HCT116 (cell line): ENCODE results near the gene LSP1. TPM values are rescaled to one million over a fixed set of nuclear protein-coding genes. Genes with fewer than 3 reads are reported as not detected.

Source experiments
- ATAC-seq: fragments of 200-7000 bp; cut with Tn5 transposase; 2 replicates; pipeline ENCODE4 v1.9.1; 2020; ENCODE audit warnings: mild to moderate bottlenecking, moderate library complexity
- BruUV-seq: library from RNA; stranded (reverse); fragments of 400-500 nt; replicated peaks from 2 replicates; lab custom pipeline; 2021; lab: Mats Ljungman, UMichigan
- CTCF ChIA-PET: fragments of 300-600 bp; sonication (Branson Sonifier 250); formaldehyde crosslinking; loops from one replicate; lab custom pipeline; 2021; ENCODE audit warnings: antibody characterized with exemption; lab: Charles Lee
- POLR2A ChIA-PET: fragments of 300-600, 350-600 bp; sonication (Branson Sonifier 250); formaldehyde crosslinking; loops from one replicate; lab custom pipeline; 2021; ENCODE audit warnings: antibody characterized with exemption; lab: Charles Lee
- RAD21 ChIA-PET, 2 experiments: fragments of 300-600 bp; sonication (Branson Sonifier 250); formaldehyde crosslinking; loops; one replicate each; lab custom pipeline; 2023; ENCODE audit warnings: low total read pairs in 2 of 2; ENCODE audit not compliant: uncharacterized antibody in 2 of 2, unreplicated experiment in 2 of 2, low non-redundant PET in 1 of 2; lab: Charles Lee
- DNase-seq: peaks from one replicate; pipeline ENCODE4 v3.0.0-alpha.2; 2010; ENCODE audit warnings: low read depth, low spot score
- H2AFZ ChIP-seq: fragments of 200-600 bp; shearing (Covaris generic), sonication (generic); 2 replicates; pipeline ENCODE4 v1.6.1; 2017; ENCODE audit warnings: low read depth, mixed run types, mixed read lengths, antibody characterized with exemption, low read length; ENCODE audit not compliant: poor library complexity, severe bottlenecking
- H3K27ac ChIP-seq: 2 replicates; pipeline ENCODE4 v1.5.1; 2012; ENCODE audit warnings: low read depth, low read length
- H3K27me3 ChIP-seq: fragments of 200-600 bp; sonication (generic); 2 replicates; pipeline ENCODE4 v1.6.1; 2016; ENCODE audit warnings: mixed run types, low read length, mixed read lengths; ENCODE audit not compliant: insufficient read depth
- H3K36me3 ChIP-seq, 2 experiments: fragments of 200-500 bp in 1 of 2; fragments of 200-600 bp in 1 of 2; sonication (Bioruptor generic) in 1 of 2; sonication (generic) in 1 of 2; 2 replicates each; pipeline versions ENCODE4 v1.5.1 to v1.6.1; 2014 to 2016; ENCODE audit warnings: low read length in 2 of 2, inconsistent platforms in 1 of 2, mixed read lengths in 1 of 2, mixed run types in 1 of 2; ENCODE audit not compliant: insufficient read depth in 2 of 2, control insufficient read depth in 1 of 2
- H3K4me1 ChIP-seq, 2 experiments: fragments of 200-600 bp in 1 of 2; sonication (generic) in 1 of 2; 2 replicates each; pipeline versions ENCODE4 v1.5.1 to v1.6.1; 2012 to 2017; ENCODE audit warnings: low read length in 2 of 2, inconsistent platforms in 1 of 2, mild to moderate bottlenecking in 1 of 2, mixed read lengths in 1 of 2, mixed run types in 1 of 2, moderate library complexity in 1 of 2; ENCODE audit not compliant: insufficient read depth in 2 of 2, control insufficient read depth in 1 of 2
- H3K4me2 ChIP-seq: fragments of 200-600 bp; sonication (generic); 2 replicates; pipeline ENCODE4 v1.6.1; 2017; ENCODE audit warnings: mixed run types, low read length, mixed read lengths
- H3K4me3 ChIP-seq, 2 experiments: fragments of 200-600 bp in 1 of 2; sonication (generic) in 1 of 2; replicated peaks in 1 of 2; 2 replicates each; pipeline ENCODE4 v1.5.1; 2011 to 2016; ENCODE audit warnings: low read length in 2 of 2, control low read depth in 1 of 2, low read depth in 1 of 2, mild to moderate bottlenecking in 1 of 2, mixed read lengths in 1 of 2, mixed run types in 1 of 2
- H3K79me2 ChIP-seq: fragments of 200-600 bp; sonication (generic); 2 replicates; pipeline ENCODE4 v1.6.1; 2017; ENCODE audit warnings: mild to moderate bottlenecking, mixed run types, low read length, moderate library complexity, mixed read lengths; ENCODE audit not compliant: insufficient read depth
- H3K9ac ChIP-seq: fragments of 200-600 bp; sonication (generic); 2 replicates; pipeline ENCODE4 v1.6.1; 2016; ENCODE audit warnings: low read length, mixed read lengths
- H3K9me2 ChIP-seq: fragments of 200-600 bp; sonication (generic), shearing (Covaris generic); 2 replicates; pipeline ENCODE4 v1.6.1; 2017; ENCODE audit warnings: mixed run types, mild to moderate bottlenecking, moderate library complexity; ENCODE audit not compliant: insufficient read depth
- H3K9me3 ChIP-seq, 2 experiments: fragments of 200-500 bp in 1 of 2; fragments of 200-600 bp in 1 of 2; sonication (Bioruptor generic) in 1 of 2; sonication (generic) in 1 of 2; 2 replicates each; pipeline ENCODE4 v1.6.1; 2014 to 2017; ENCODE audit warnings: low read length in 2 of 2, mixed read lengths in 2 of 2, inconsistent platforms in 1 of 2, low read depth in 1 of 2, mild to moderate bottlenecking in 1 of 2, mixed run types in 1 of 2, moderate library complexity in 1 of 2; ENCODE audit not compliant: control insufficient read depth in 1 of 2, insufficient read depth in 1 of 2
- H4K20me1 ChIP-seq: fragments of 200-600 bp; sonication (generic), shearing (Covaris generic); 2 replicates; pipeline ENCODE4 v1.6.1; 2017; ENCODE audit warnings: mixed run types, mild to moderate bottlenecking, moderate library complexity; ENCODE audit not compliant: insufficient read depth
- FOSL1 ChIP-seq: IDR thresholded peaks from 2 replicates; pipeline ENCODE4 v1.6.1; 2012; ENCODE audit warnings: low read depth
- SIN3A ChIP-seq: IDR thresholded peaks from 2 replicates; pipeline ENCODE4 v1.6.1; 2012; ENCODE audit warnings: low read depth
- SRF ChIP-seq: IDR thresholded peaks from 2 replicates; pipeline ENCODE4 v1.6.1; 2012; ENCODE audit warnings: low read depth
- ZFX ChIP-seq: fragments of 450-650 bp; IDR thresholded peaks from 2 replicates; pipeline ENCODE4 v1.6.1; 2017
- ZNF274 ChIP-seq: fragments of 200-500 bp; sonication (Bioruptor generic); IDR thresholded peaks from 2 replicates; pipeline ENCODE4 v1.6.1; 2014; ENCODE audit warnings: mild to moderate bottlenecking, low read depth, low read length, inconsistent platforms
- intact Hi-C: fragments of 100-400 bp; cut with micrococcal nuclease; formaldehyde crosslinking; loops from 2 replicates; pipeline ENCODE4 v1.10.0; 2022
- total RNA-seq: library from RNA; stranded (reverse); gene quantifications from one replicate; pipeline ENCODE4 v1.2.1, GENCODE V29; 2021; ENCODE audit not compliant: unreplicated experiment
- TF ChIP-seq, protein P1 (sequence below): IDR thresholded peaks from 2 replicates; pipeline ENCODE4 v1.6.1; 2012
- TF ChIP-seq, protein P2 (sequence below): IDR thresholded peaks from 2 replicates; pipeline ENCODE4 v1.6.1; 2012

Gene LSP1
- total RNA-seq, 1 experiment from 2014 or later: 1.3 TPM

DNA sequence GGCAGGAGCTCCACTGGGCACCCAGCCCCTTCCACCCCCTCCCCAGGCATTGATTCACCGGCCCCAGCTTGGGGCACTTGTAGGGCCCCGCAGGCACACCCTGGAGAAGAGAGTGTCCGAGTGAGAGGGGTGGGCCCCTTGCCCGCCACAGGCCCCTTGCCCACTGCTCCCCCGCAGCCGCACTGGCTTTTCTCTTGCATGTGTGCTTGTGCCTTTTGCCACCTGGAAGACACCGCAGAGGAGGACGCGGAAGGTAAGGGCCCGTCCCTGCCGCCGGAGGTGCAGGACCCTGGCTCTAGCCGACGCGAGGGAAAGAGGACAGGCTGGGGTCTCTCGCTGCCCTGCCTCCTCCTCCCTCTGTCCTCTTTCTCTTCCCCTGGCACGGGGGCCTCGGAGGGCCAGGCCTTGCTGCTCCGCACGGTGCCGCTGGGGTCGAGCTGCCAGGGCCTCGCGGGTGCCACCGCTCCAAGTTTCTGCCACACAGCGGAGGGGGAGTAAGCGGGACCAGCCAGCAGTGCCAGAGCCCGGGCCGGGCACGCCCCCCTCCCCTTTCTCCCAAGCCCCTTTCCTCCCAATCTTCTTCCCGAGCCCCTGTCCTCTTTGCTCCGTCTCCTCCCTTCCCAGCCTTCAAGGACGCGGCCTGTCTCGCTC, 76.1 kb downstream of the LSP1 start:
- H3K27ac ChIP-seq: no peak overlapping the region
- no peaks in the 10 kb centered on the region for H3K36me3 ChIP-seq
- no peak overlapping the region for H2AFZ ChIP-seq
- no peaks in the 10 kb centered on the region for H3K9me2 ChIP-seq
- H3K9ac ChIP-seq: no peak overlapping the region
- CTCF ChIA-PET: no interaction called here
- RAD21 ChIA-PET: no interaction called here
- no TSS peak for BruUV-seq
- no peaks in the 10 kb centered on the region for H3K79me2 ChIP-seq
- no peak overlapping the region for H3K4me3 ChIP-seq
- intact Hi-C loops: no loop called here
- H3K4me1 ChIP-seq: no peaks in the 10 kb centered on the region
- POLR2A ChIA-PET: no interaction called here
- TF ChIP-seq ZNF274 (no peak), SIN3A (no peak)
- TF ChIP-seq, protein P1, sequence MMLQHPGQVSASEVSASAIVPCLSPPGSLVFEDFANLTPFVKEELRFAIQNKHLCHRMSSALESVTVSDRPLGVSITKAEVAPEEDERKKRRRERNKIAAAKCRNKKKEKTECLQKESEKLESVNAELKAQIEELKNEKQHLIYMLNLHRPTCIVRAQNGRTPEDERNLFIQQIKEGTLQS: no peak
- DNase-seq (no peak), ATAC-seq (no peak)
- no peak overlapping the region for H3K4me2 ChIP-seq
- H4K20me1 ChIP-seq: no peaks in the 10 kb centered on the region
- H3K27me3 ChIP-seq: no peaks in the 10 kb centered on the region
- H3K9me3 ChIP-seq: no peaks in the 10 kb centered on the region

DNA sequence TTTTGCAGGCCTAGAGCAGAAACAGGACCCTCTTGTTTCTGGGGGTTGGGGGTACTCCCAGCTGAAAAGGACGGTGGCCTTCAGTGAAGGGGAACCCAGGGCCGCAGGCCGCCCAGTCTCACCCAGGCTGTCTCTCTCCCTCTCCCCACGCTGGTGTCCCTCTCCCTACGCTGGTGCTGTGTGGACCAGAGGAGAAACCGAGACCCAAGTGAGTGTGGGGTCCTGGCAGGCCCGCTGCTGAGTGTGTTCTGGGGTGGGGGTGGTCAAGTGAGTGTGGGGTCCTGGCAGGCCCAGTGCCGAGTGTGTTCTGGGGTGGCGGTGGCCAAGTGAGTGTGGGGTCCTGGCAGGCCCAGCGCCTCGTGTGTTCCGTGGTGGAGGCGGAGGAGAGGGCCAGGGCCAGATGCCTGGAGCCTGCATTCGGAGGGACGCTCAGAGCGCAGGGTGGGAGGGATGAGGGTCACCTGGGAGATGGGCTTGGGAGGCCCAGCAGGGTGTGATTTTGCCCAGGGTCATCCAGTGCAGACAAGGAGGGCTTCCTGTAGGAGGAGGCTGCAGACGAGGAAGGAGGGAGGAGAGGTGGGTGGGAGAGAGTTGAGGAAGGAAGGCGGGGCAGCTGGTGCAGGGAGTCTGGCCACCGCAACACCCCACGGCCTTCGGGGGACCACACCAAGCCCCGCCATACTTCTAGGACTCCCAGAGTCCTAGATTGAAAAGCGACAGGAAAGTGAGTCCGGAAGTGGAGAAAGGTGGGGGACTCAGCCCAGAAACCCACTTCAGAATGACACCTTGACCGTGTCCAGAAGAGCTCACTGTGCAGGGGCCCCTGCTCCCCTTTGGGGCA, 77.0 kb downstream of the LSP1 start:
- no peaks in the 10 kb centered on the region for H3K9me3 ChIP-seq
- no peak for TF ChIP-seq SRF
- no peak for TF ChIP-seq ZFX
- TF ChIP-seq FOSL1: no peak
- TF ChIP-seq, protein P2, sequence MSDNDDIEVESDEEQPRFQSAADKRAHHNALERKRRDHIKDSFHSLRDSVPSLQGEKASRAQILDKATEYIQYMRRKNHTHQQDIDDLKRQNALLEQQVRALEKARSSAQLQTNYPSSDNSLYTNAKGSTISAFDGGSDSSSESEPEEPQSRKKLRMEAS: no peak
- TF ChIP-seq, all 23 proteins: peak for 0
- no peaks in the 10 kb centered on the region for H3K79me2 ChIP-seq
- POLR2A ChIA-PET: no interaction called here
- H3K9me2 ChIP-seq: no peaks in the 10 kb centered on the region
- H4K20me1 ChIP-seq: no peaks in the 10 kb centered on the region
- H3K9ac ChIP-seq: no peak overlapping the region
- DNase-seq (no peak), ATAC-seq (no peak)
- intact Hi-C loops: no loop called here
- no TSS peak for BruUV-seq
- no peak overlapping the region for H3K4me3 ChIP-seq
- CTCF ChIA-PET: no interaction called here
- no peaks in the 10 kb centered on the region for H3K36me3 ChIP-seq
- RAD21 ChIA-PET: no interaction called here
- no peaks in the 10 kb centered on the region for H3K27me3 ChIP-seq
- no peak overlapping the region for H2AFZ ChIP-seq
- H3K4me2 ChIP-seq: no peak overlapping the region
- H3K27ac ChIP-seq: no peak overlapping the region
- H3K4me1 ChIP-seq: no peaks in the 10 kb centered on the region
